ENCODE results near the gene LRRC72. TPM values are rescaled to one million over a fixed set of nuclear protein-coding genes. Genes with fewer than 3 reads are reported as not detected.

Gene LRRC72
- not detected for total RNA-seq

GRCh38 chr7:16526742-16527540, at the start of gene LRRC72:
LRRC72 (plus strand) TSS chr7:16526825; CDS start chr7:16526953, 128 bp downstream.
- intact Hi-C loops (cut with DNase I), result no loop called here
- DNase-seq (no peak), ATAC-seq (no peak)
- 87 to 94% methylated on average over 20 to 31 of the region's 31 CpGs for WGBS, 2 donors
- Histone ChIP-seq H3K4me1 (no peaks in the 10 kb centered on the region), H3K27me3 (no peaks in the 10 kb centered on the region), H3K36me3 (replicated peaks in 1 of 2; ENCODE audit: insufficient read depth in 1 of 2, low read depth in 2 of 2) (no peaks in the 10 kb centered on the region), H3K27ac (no peak within 1 kb of the TSS), H3K9me3 (no peaks in the 10 kb centered on the region), H3K4me3 (no peak within 1 kb of the TSS)
- TF ChIP-seq CTCF (IDR thresholded peaks at IDR 0.05) (no peak), POLR2A (IDR thresholded peaks at IDR 0.05) (no peak)

- no peaks in the 10 kb centered on the region for H3K27me3 ChIP-seq
- WGBS, 2 donors, result 79 to 88% methylated on average over 4 of the region's 4 CpGs
- H3K27ac ChIP-seq, result no peak overlapping the region
- no peaks in the 10 kb centered on the region for H3K36me3 ChIP-seq (replicated peaks in 1 of 2; ENCODE audit: insufficient read depth in 1 of 2, low read depth in 2 of 2)
- TF ChIP-seq CTCF (IDR thresholded peaks at IDR 0.05), result no peak
- no peak for TF ChIP-seq POLR2A (IDR thresholded peaks at IDR 0.05)
- no peaks in the 10 kb centered on the region for H3K9me3 ChIP-seq
- no peak overlapping the region for H3K4me3 ChIP-seq
- intact Hi-C loops (cut with DNase I), result no loop called here
- DNase-seq (no peak), ATAC-seq (no peak)
- H3K4me1 ChIP-seq, result no peaks in the 10 kb centered on the region
Observed at GRCh38 chr7:16479161-16479560, 47.5 kb upstream of the LRRC72 start.

- 67 to 75% methylated on average over 7 of the region's 7 CpGs for WGBS, 2 donors
Observed at GRCh38 chr7:16479591-16479990, 47.0 kb upstream of the LRRC72 start.

GRCh38 chr7:16484453-16485158, 42.0 kb upstream of the LRRC72 start:
- TF ChIP-seq POLR2A (IDR thresholded peaks at IDR 0.05) (no peak), CTCF (IDR thresholded peaks at IDR 0.05) (no peak)
- no peaks in the 10 kb centered on the region for H3K27me3 ChIP-seq
- H3K9me3 ChIP-seq, result no peaks in the 10 kb centered on the region
- no peak overlapping the region for H3K4me3 ChIP-seq
- H3K27ac ChIP-seq, result no peak overlapping the region
- no peak for ATAC-seq
- H3K4me1 ChIP-seq, result no peaks in the 10 kb centered on the region
- intact Hi-C loops (cut with DNase I), result no loop called here
- no peaks in the 10 kb centered on the region for H3K36me3 ChIP-seq (replicated peaks in 1 of 2; ENCODE audit: insufficient read depth in 1 of 2, low read depth in 2 of 2)
- 67 to 76% methylated on average over 4 of the region's 4 CpGs for WGBS, 2 donors
- no peak for DNase-seq

More at GRCh38 chr7:16479591-16479990, 47.0 kb upstream of the LRRC72 start:
- Histone ChIP-seq H3K4me3 (no peak overlapping the region), H3K36me3 (replicated peaks in 1 of 2; ENCODE audit: insufficient read depth in 1 of 2, low read depth in 2 of 2) (no peaks in the 10 kb centered on the region), H3K27ac (no peak overlapping the region), H3K4me1 (no peaks in the 10 kb centered on the region), H3K9me3 (no peaks in the 10 kb centered on the region), H3K27me3 (no peaks in the 10 kb centered on the region)
- intact Hi-C loops (cut with DNase I), result no loop called here
- ATAC-seq (no peak), DNase-seq (no peak)
- no peak for TF ChIP-seq CTCF (IDR thresholded peaks at IDR 0.05)
- no peak for TF ChIP-seq POLR2A (IDR thresholded peaks at IDR 0.05)
